Trophoblast cell (in vitro differentiated cells and primary cell): ENCODE measurements around the gene CTSZ. TPM values are rescaled to one million over a fixed set of nuclear protein-coding genes. Genes with fewer than 3 reads are reported as not detected.

Experiments
- DNase-seq, 2 donors: peaks; one replicate each; pipeline ENCODE4 v3.0.0-alpha.2; 2016
- H2AFZ ChIP-seq: 2 replicates; pipeline ENCODE4 v1.6.1; 2013; ENCODE audit warnings: low read length, moderate library complexity, mild to moderate bottlenecking; ENCODE audit not compliant: insufficient read depth, poor library complexity
- H2AK5ac ChIP-seq: 2 replicates; pipeline ENCODE4 v1.6.1; 2013; ENCODE audit warnings: mild to moderate bottlenecking, low read length
- H2BK120ac ChIP-seq: 2 replicates; pipeline ENCODE4 v1.6.1; 2013; ENCODE audit warnings: low read length, mild to moderate bottlenecking, moderate library complexity; ENCODE audit not compliant: insufficient read depth, poor library complexity
- H2BK12ac ChIP-seq: 2 replicates; pipeline ENCODE4 v1.6.1; 2013; ENCODE audit warnings: mild to moderate bottlenecking, low read length, moderate library complexity
- H2BK5ac ChIP-seq: 2 replicates; pipeline ENCODE4 v1.6.1; 2013; ENCODE audit warnings: low read length, low read depth, moderate library complexity, mild to moderate bottlenecking; ENCODE audit not compliant: poor library complexity
- H3K14ac ChIP-seq: 2 replicates; pipeline ENCODE4 v1.6.1; 2013; ENCODE audit warnings: mild to moderate bottlenecking, low read length
- H3K18ac ChIP-seq: 2 replicates; pipeline ENCODE4 v1.6.1; 2013; ENCODE audit warnings: mild to moderate bottlenecking, low read length
- H3K23ac ChIP-seq: 2 replicates; pipeline ENCODE4 v1.6.1; 2013; ENCODE audit warnings: low read length
- H3K27ac ChIP-seq: 2 replicates; pipeline ENCODE4 v1.5.1; 2013; ENCODE audit warnings: low read depth, mild to moderate bottlenecking, inconsistent platforms, low read length, moderate library complexity
- H3K27me3 ChIP-seq: 2 replicates; pipeline ENCODE4 v1.6.1; 2013; ENCODE audit warnings: inconsistent platforms, mild to moderate bottlenecking, low read length, moderate library complexity; ENCODE audit not compliant: insufficient read depth
- H3K36me3 ChIP-seq, 2 experiments: 1 replicate in 1 of 2; 2 replicates in 1 of 2; pipeline ENCODE4 v1.6.1; 2013; ENCODE audit warnings: low read length in 2 of 2, mild to moderate bottlenecking in 2 of 2, moderate library complexity in 1 of 2; ENCODE audit not compliant: insufficient read depth in 2 of 2, control insufficient read depth in 1 of 2
- H3K4ac ChIP-seq: 2 replicates; pipeline ENCODE4 v1.6.1; 2013; ENCODE audit warnings: low read depth, mild to moderate bottlenecking, low read length, moderate library complexity
- H3K4me1 ChIP-seq, 2 experiments: 1 replicate in 1 of 2; 2 replicates in 1 of 2; pipeline ENCODE4 v1.6.1; 2013; ENCODE audit warnings: low read length in 2 of 2, mild to moderate bottlenecking in 2 of 2, moderate library complexity in 1 of 2; ENCODE audit not compliant: insufficient read depth in 2 of 2, control insufficient read depth in 1 of 2
- H3K4me2 ChIP-seq: 2 replicates; pipeline ENCODE4 v1.6.1; 2013; ENCODE audit warnings: inconsistent platforms, mild to moderate bottlenecking, low read length, moderate library complexity
- H3K4me3 ChIP-seq: 2 replicates; pipeline ENCODE4 v1.5.1; 2013; ENCODE audit warnings: mild to moderate bottlenecking, low read depth, low read length, inconsistent platforms
- H3K79me1 ChIP-seq: one replicate; pipeline ENCODE4 v1.6.1; 2013; ENCODE audit warnings: low read length
- H3K79me2 ChIP-seq: 2 replicates; pipeline ENCODE4 v1.6.1; 2013; ENCODE audit warnings: low read length, mild to moderate bottlenecking; ENCODE audit not compliant: control insufficient read depth, insufficient read depth, poor library complexity
- H3K9ac ChIP-seq: 2 replicates; pipeline ENCODE4 v1.6.1; 2013; ENCODE audit warnings: mild to moderate bottlenecking, low read length
- H3K9me3 ChIP-seq: 2 replicates; pipeline ENCODE4 v1.6.1; 2013; ENCODE audit warnings: low read depth, mild to moderate bottlenecking, control low read depth, inconsistent platforms, low read length; ENCODE audit not compliant: insufficient read depth
- H4K12ac ChIP-seq: 2 replicates; pipeline ENCODE4 v1.6.1; 2013; ENCODE audit warnings: low read depth, mild to moderate bottlenecking, low read length, moderate library complexity
- H4K8ac ChIP-seq: 2 replicates; pipeline ENCODE4 v1.6.1; 2013; ENCODE audit warnings: low read depth, mild to moderate bottlenecking, low read length, moderate library complexity
- H4K91ac ChIP-seq: one replicate; pipeline ENCODE4 v1.6.1; 2013; ENCODE audit warnings: low read depth, mild to moderate bottlenecking, low read length, moderate library complexity
- WGBS: extraction: QIAGEN DNeasy Blood & Tissue Kit; methylation state at CpG from one replicate; pipeline ENCODE4 v1.1.7; 2013; ENCODE audit warnings: missing lambda C conversion rate; ENCODE audit not compliant: insufficient read length, insufficient coverage; ENCODE audit errors: extremely low coverage; 5-methylcytosine and 5-hydroxymethylcytosine counted together
- polyA plus RNA-seq: library from polyadenylated mRNA; stranded (reverse); fragments of 200-250 nt; gene quantifications from 2 replicates; pipeline ENCODE4 v1.2.3, GENCODE V29; 2013

Gene CTSZ
- polyA plus RNA-seq = 62.0 and 62.5 TPM in 2 replicates

- no peaks in the 10 kb centered on the region for H3K27me3 ChIP-seq
- H3K18ac ChIP-seq = peak within 1 kb of the TSS; percentile 88
- H3K79me2 ChIP-seq = peaks cover 7% of the 10 kb centered on the region
- peak within 1 kb of the TSS; percentile 60 for H2BK5ac ChIP-seq
- H3K23ac ChIP-seq = no peak within 1 kb of the TSS
- H3K4ac ChIP-seq = peak within 1 kb of the TSS; percentile 78
- peak within 1 kb of the TSS; percentile 70 for H3K4me3 ChIP-seq
- peak; percentile 46 to 63 for DNase-seq
- H3K27ac ChIP-seq = peak within 1 kb of the TSS; percentile 2
- H3K36me3 ChIP-seq = peaks cover 0 to under 1% of the 10 kb centered on the region in 2 experiments
- H2AFZ ChIP-seq = peak within 1 kb of the TSS; percentile 57
- peak within 1 kb of the TSS; percentile 94 for H4K8ac ChIP-seq
- H3K4me1 ChIP-seq = peaks cover 31 to 33% of the 10 kb centered on the region in 2 experiments
- no CpG with 5 or more reads among the region's 82 CpGs for WGBS
- peak within 1 kb of the TSS; percentile 62 for H2BK12ac ChIP-seq
- H3K14ac ChIP-seq = peak within 1 kb of the TSS; percentile 92
- peak within 1 kb of the TSS; percentile 77 for H2AK5ac ChIP-seq
- H4K12ac ChIP-seq = peak within 1 kb of the TSS; percentile 81
- H3K9ac ChIP-seq = no peak within 1 kb of the TSS
- H3K4me2 ChIP-seq = peak within 1 kb of the TSS; percentile 80
- peak within 1 kb of the TSS; percentile 93 for H4K91ac ChIP-seq
- peak within 1 kb of the TSS; percentile 91 for H2BK120ac ChIP-seq
- H3K79me1 ChIP-seq = peaks cover 26% of the 10 kb centered on the region
- H3K9me3 ChIP-seq = no peaks in the 10 kb centered on the region
These were observed at the start of gene CTSZ for GRCh38 chr20:59006864-59007664. CTSZ (minus strand) TSS chr20:59007254; CDS start chr20:59007128, 126 bp downstream.

DNA sequence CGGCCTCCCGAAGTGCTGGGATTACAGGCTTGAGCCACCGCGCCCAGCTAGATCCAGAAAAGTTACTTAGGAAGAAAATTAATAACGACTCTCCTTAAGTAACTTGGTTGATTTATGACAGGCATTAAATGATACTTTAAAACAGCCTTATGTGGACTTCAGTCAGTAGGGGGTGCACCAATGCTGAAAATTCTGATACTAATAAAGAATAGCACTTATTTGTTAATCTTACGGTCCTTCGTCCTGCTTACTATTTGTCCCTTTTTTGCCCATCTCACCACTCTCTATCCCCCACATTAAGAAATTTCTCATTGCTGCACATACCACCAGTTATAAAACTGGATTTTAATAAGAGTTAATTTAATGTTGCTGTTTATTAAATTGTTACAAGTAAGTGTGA, 48.2 kb upstream of the CTSZ start:
- H3K79me1 ChIP-seq = no peaks in the 10 kb centered on the region
- no peaks in the 10 kb centered on the region for H3K27me3 ChIP-seq
- H2AFZ ChIP-seq = no peak overlapping the region
- no peak overlapping the region for H3K14ac ChIP-seq
- no peak overlapping the region for H3K4ac ChIP-seq
- no peak overlapping the region for H3K18ac ChIP-seq
- no peak overlapping the region for H3K9ac ChIP-seq
- DNase-seq = peak in 1 of 2 donors; percentile 34
- H3K4me2 ChIP-seq = no peak overlapping the region
- no peak overlapping the region for H4K8ac ChIP-seq
- H4K91ac ChIP-seq = no peak overlapping the region
- no peak overlapping the region for H4K12ac ChIP-seq
- H3K4me1 ChIP-seq = no peaks in the 10 kb centered on the region
- no CpG with 5 or more reads among the region's 7 CpGs for WGBS
- no peak overlapping the region for H2BK5ac ChIP-seq
- H3K23ac ChIP-seq = no peak overlapping the region
- no peak overlapping the region for H2AK5ac ChIP-seq
- H2BK120ac ChIP-seq = no peak overlapping the region
- H2BK12ac ChIP-seq = no peak overlapping the region
- no peaks in the 10 kb centered on the region for H3K36me3 ChIP-seq
- no peaks in the 10 kb centered on the region for H3K9me3 ChIP-seq
- H3K4me3 ChIP-seq = no peak overlapping the region
- no peak overlapping the region for H3K27ac ChIP-seq
- H3K79me2 ChIP-seq = no peaks in the 10 kb centered on the region

- Histone ChIP-seq H3K79me1 (no peaks in the 10 kb centered on the region), H3K9ac (no peak overlapping the region), H3K27me3 (no peaks in the 10 kb centered on the region), H3K4ac (no peak overlapping the region), H3K79me2 (no peaks in the 10 kb centered on the region), H3K36me3 (no peaks in the 10 kb centered on the region), H2BK120ac (no peak overlapping the region), H4K12ac (no peak overlapping the region), H3K4me2 (no peak overlapping the region), H2AFZ (no peak overlapping the region), H2BK12ac (no peak overlapping the region), H4K8ac (no peak overlapping the region), H2BK5ac (no peak overlapping the region), H2AK5ac (no peak overlapping the region), H3K23ac (no peak overlapping the region), H3K9me3 (no peaks in the 10 kb centered on the region), H3K4me3 (no peak overlapping the region), H3K18ac (no peak overlapping the region), H3K4me1 (no peaks in the 10 kb centered on the region), H3K27ac (no peak overlapping the region), H3K14ac (no peak overlapping the region), H4K91ac (no peak overlapping the region)
- no peak for DNase-seq
- no CpG with 5 or more reads among the region's 6 CpGs for WGBS
These were observed 44.7 kb upstream of the CTSZ start for GRCh38 chr20:59051666-59052185.

- Histone ChIP-seq H2AK5ac (no peak overlapping the region), H3K23ac (no peak overlapping the region), H3K79me1 (no peaks in the 10 kb centered on the region), H2BK120ac (no peak overlapping the region), H3K36me3 (no peaks in the 10 kb centered on the region), H3K79me2 (no peaks in the 10 kb centered on the region), H3K9me3 (no peaks in the 10 kb centered on the region), H3K14ac (no peak overlapping the region), H2AFZ (no peak overlapping the region), H3K18ac (no peak overlapping the region), H3K27ac (no peak overlapping the region), H3K4me3 (no peak overlapping the region), H3K4ac (no peak overlapping the region), H3K4me2 (no peak overlapping the region), H2BK5ac (no peak overlapping the region), H4K8ac (no peak overlapping the region), H3K9ac (no peak overlapping the region), H2BK12ac (no peak overlapping the region), H4K12ac (no peak overlapping the region), H4K91ac (no peak overlapping the region), H3K4me1 (peaks cover 0 to 2% of the 10 kb centered on the region in 2 experiments), H3K27me3 (no peaks in the 10 kb centered on the region)
- no CpG with 5 or more reads among the region's 1 CpG for WGBS
- no peak for DNase-seq
These were observed 43.4 kb upstream of the CTSZ start for GRCh38 chr20:59050437-59050836.
